ENCODE measurements around the gene SLC13A5.
"Not testable (repeated sequence)": the region's sequence is repeated elsewhere in the genome, so short reads cannot be mapped to it uniquely, and the experiment has no call there.

The SLC13A5 gene

GRCh38 chr17:6711081-6711674, 2.0 kb downstream of the SLC13A5 start:
- DNase-seq (ENCODE audit: low read depth in 2 of 2), result no peak

- no peak for DNase-seq (ENCODE audit: low read depth in 2 of 2)
Measured at GRCh38 chr17:6710317-6710716, 2.9 kb downstream of the SLC13A5 start.

- no peak for DNase-seq (ENCODE audit: low read depth in 2 of 2)
Measured at GRCh38 chr17:6708357-6708961, 4.7 kb downstream of the SLC13A5 start.

GRCh38 chr17:6706996-6707395, 6.2 kb downstream of the SLC13A5 start:
- no peak for DNase-seq (ENCODE audit: low read depth in 2 of 2)

GRCh38 chr17:6706499-6706898, 6.7 kb downstream of the SLC13A5 start:
- no peak for DNase-seq (ENCODE audit: low read depth in 2 of 2)

GRCh38 chr17:6704470-6705052, 8.6 kb downstream of the SLC13A5 start:
- no peak for DNase-seq (ENCODE audit: low read depth in 2 of 2)

GRCh38 chr17:6703751-6704150, 9.4 kb downstream of the SLC13A5 start:
- DNase-seq (ENCODE audit: low read depth in 2 of 2), result no peak

- no peak for DNase-seq (ENCODE audit: low read depth in 2 of 2)
Measured at GRCh38 chr17:6702567-6703215, 10.5 kb downstream of the SLC13A5 start.

GRCh38 chr17:6701719-6702118, 11.4 kb downstream of the SLC13A5 start:
- DNase-seq (ENCODE audit: low read depth in 2 of 2), result no peak

GRCh38 chr17:6700948-6701307, 12.2 kb downstream of the SLC13A5 start:
- no peak for DNase-seq (ENCODE audit: low read depth in 2 of 2)

GRCh38 chr17:6699997-6700947, 12.9 kb downstream of the SLC13A5 start:
- DNase-seq (ENCODE audit: low read depth in 2 of 2), result no peak

GRCh38 chr17:6698004-6698403, 15.2 kb downstream of the SLC13A5 start:
- DNase-seq (ENCODE audit: low read depth in 2 of 2), result no peak

GRCh38 chr17:6696906-6697305, 16.3 kb downstream of the SLC13A5 start:
- no peak for DNase-seq (ENCODE audit: low read depth in 2 of 2)

- no peak for DNase-seq (ENCODE audit: low read depth in 2 of 2)
Measured at GRCh38 chr17:6695565-6695964, 17.6 kb downstream of the SLC13A5 start.

GRCh38 chr17:6695051-6695450, 18.1 kb downstream of the SLC13A5 start:
- DNase-seq (ENCODE audit: low read depth in 2 of 2), result no peak

- not testable (repeated sequence) for DNase-seq (ENCODE audit: low read depth in 2 of 2)
Measured at GRCh38 chr17:6691958-6692357, 21.2 kb downstream of the SLC13A5 start.

- no peak for DNase-seq (ENCODE audit: low read depth in 2 of 2)
Measured at GRCh38 chr17:6691546-6691945, 21.6 kb downstream of the SLC13A5 start.

GRCh38 chr17:6690641-6691040, 22.5 kb downstream of the SLC13A5 start:
- DNase-seq (ENCODE audit: low read depth in 2 of 2), result no peak

GRCh38 chr17:6688944-6689343, 24.2 kb downstream of the SLC13A5 start:
- no peak for DNase-seq (ENCODE audit: low read depth in 2 of 2)

- no peak for DNase-seq (ENCODE audit: low read depth in 2 of 2)
Measured at GRCh38 chr17:6686026-6686425, 27.1 kb downstream of the SLC13A5 start.

GRCh38 chr17:6684881-6685767, 28.0 kb downstream of the SLC13A5 start:
- DNase-seq (ENCODE audit: low read depth in 2 of 2), result no peak

All from fibroblast of skin of left quadriceps (primary cell).